GM12874 (cell line): ENCODE data around the gene COIL.

Experiments
- CTCF ChIP-seq: IDR thresholded peaks from 2 replicates; pipeline ENCODE4 v1.5.1; 2011; ENCODE audit warnings: low read depth, mild to moderate bottlenecking, control low read depth, low read length, moderate library complexity; ENCODE audit not compliant: insufficient read depth

COIL gene

GRCh38 chr17:56890390-56890789 lies 70.5 kb downstream of the COIL start:
- no peak for TF ChIP-seq CTCF
